Endodermal cell (in vitro differentiated cells): Measurements from ENCODE around the gene ARHGAP26. TPM values are rescaled to one million over a fixed set of nuclear protein-coding genes. Genes with fewer than 3 reads are reported as not detected.

Experiments
- DNase-seq: peaks from one replicate; pipeline ENCODE4 v3.0.0-alpha.2; 2017
- H3K27ac ChIP-seq: 2 replicates; pipeline ENCODE4 v1.5.1; 2013; ENCODE audit warnings: mild to moderate bottlenecking, low read depth, low read length, moderate library complexity
- H3K27me3 ChIP-seq: 2 replicates; pipeline ENCODE4 v1.6.1; 2013; ENCODE audit warnings: mild to moderate bottlenecking, low read length, moderate library complexity; ENCODE audit not compliant: insufficient read depth, control insufficient read depth, poor library complexity, severe bottlenecking
- H3K36me3 ChIP-seq: 2 replicates; pipeline ENCODE4 v1.7.0; 2013; ENCODE audit warnings: mild to moderate bottlenecking, low read length, moderate library complexity; ENCODE audit not compliant: control insufficient read depth, insufficient read depth
- H3K4me1 ChIP-seq: one replicate; pipeline ENCODE4 v1.7.0; 2013; ENCODE audit warnings: low read length; ENCODE audit not compliant: control insufficient read depth, insufficient read depth
- H3K4me3 ChIP-seq: 2 replicates; pipeline ENCODE4 v1.5.1; 2013; ENCODE audit warnings: mild to moderate bottlenecking, low read length, moderate library complexity
- H3K9ac ChIP-seq: 2 replicates; pipeline ENCODE4 v1.6.1; 2013; ENCODE audit warnings: mild to moderate bottlenecking, low read length, moderate library complexity; ENCODE audit not compliant: poor library complexity, severe bottlenecking; ENCODE audit errors: extremely low read depth
- H3K9me3 ChIP-seq: 2 replicates; pipeline ENCODE4 v1.6.1; 2013; ENCODE audit warnings: mild to moderate bottlenecking, low read length, moderate library complexity; ENCODE audit not compliant: control insufficient read depth
- H3K27ac Mint-ChIP-seq: 2 replicates; pipeline ENCODE4 v1.8.0; 2020; ENCODE audit warnings: mixed read lengths
- H3K27me3 Mint-ChIP-seq: 2 replicates; pipeline ENCODE4 v1.8.0; 2021; ENCODE audit warnings: mild to moderate bottlenecking, mixed read lengths; ENCODE audit not compliant: insufficient read depth
- H3K36me3 Mint-ChIP-seq: 2 replicates; pipeline ENCODE4 v1.8.0; 2020; ENCODE audit warnings: low read depth, mixed read lengths
- H3K4me1 Mint-ChIP-seq: 2 replicates; pipeline ENCODE4 v1.8.0; 2020; ENCODE audit warnings: mixed read lengths
- H3K4me3 Mint-ChIP-seq: 2 replicates; pipeline ENCODE4 v1.8.0; 2020; ENCODE audit warnings: mild to moderate bottlenecking, moderate library complexity, mixed read lengths
- H3K9me3 Mint-ChIP-seq: 2 replicates; pipeline ENCODE4 v1.8.0; 2020; ENCODE audit warnings: mild to moderate bottlenecking, mixed read lengths
- CTCF ChIP-seq: fragments of 200-600 bp; sonication (generic); conservative IDR thresholded peaks from 2 replicates; pipeline ENCODE4 v1.5.0; 2021; ENCODE audit warnings: antibody characterized with exemption, mild to moderate bottlenecking
- WGBS, 2 experiments: methylation state at CpG; one replicate each; pipeline versions ENCODE4 v1.1.5 to v1.1.7; 2013; ENCODE audit warnings: missing lambda C conversion rate in 2 of 2, mixed read lengths in 1 of 2; ENCODE audit not compliant: insufficient coverage in 1 of 2, insufficient read length in 1 of 2; 5-methylcytosine and 5-hydroxymethylcytosine counted together
- total RNA-seq, 2 donors: library from RNA; stranded (reverse); fragmentation: NEBNext Ultra II Directional in 1 of 2; extraction: Animal tissue kit (Norgen Biotek cat#: 25700) in 1 of 2; gene quantifications; 2 replicates in 1 of 2; 3 replicates in 1 of 2; pipeline ENCODE4 v1.2.1, GENCODE V29; 2021

The ARHGAP26 gene
- total RNA-seq, 2 donors from 2014 or later: 49.2 to 60.5 TPM

GRCh38 chr5:143008809-143009521, 238.8 kb downstream of the ARHGAP26 start:
- H3K27me3 ChIP-seq: no peaks in the 10 kb centered on the region
- 96 to 100% methylated on average over 2 to 10 of the region's 10 CpGs for WGBS, 2 experiments

GRCh38 chr5:143010351-143010750, 240.2 kb downstream of the ARHGAP26 start:
- peaks cover 26% of the 10 kb centered on the region for H3K4me1 Mint-ChIP-seq
- Histone ChIP-seq H3K4me3 (no peak overlapping the region), H3K27me3 (no peaks in the 10 kb centered on the region), H3K4me1 (peaks cover 29% of the 10 kb centered on the region), H3K9ac (no peak overlapping the region), H3K9me3 (no peaks in the 10 kb centered on the region), H3K36me3 (no peaks in the 10 kb centered on the region), H3K27ac (no peak overlapping the region)
- no peak for TF ChIP-seq CTCF
- no peaks in the 10 kb centered on the region for H3K36me3 Mint-ChIP-seq
- no peak for DNase-seq
- H3K4me3 Mint-ChIP-seq: no peak overlapping the region
- 77 to 100% methylated on average over 1 of the region's 1 CpG for WGBS, 2 experiments
- H3K27me3 Mint-ChIP-seq: no peaks in the 10 kb centered on the region
- no peaks in the 10 kb centered on the region for H3K9me3 Mint-ChIP-seq
- H3K27ac Mint-ChIP-seq: no peak overlapping the region

More at GRCh38 chr5:143008809-143009521, 238.8 kb downstream of the ARHGAP26 start:
- DNase-seq: no peak
- Histone ChIP-seq H3K4me3 (no peak overlapping the region), H3K36me3 (no peaks in the 10 kb centered on the region), H3K9ac (no peak overlapping the region), H3K27ac (no peak overlapping the region), H3K9me3 (no peaks in the 10 kb centered on the region), H3K4me1 (peaks cover 24% of the 10 kb centered on the region)
- TF ChIP-seq CTCF: no peak
- Mint-ChIP-seq H3K9me3 (no peaks in the 10 kb centered on the region), H3K36me3 (no peaks in the 10 kb centered on the region), H3K27ac (no peak overlapping the region), H3K4me1 (peaks cover 12% of the 10 kb centered on the region), H3K27me3 (no peaks in the 10 kb centered on the region), H3K4me3 (no peak overlapping the region)

GRCh38 chr5:143011585-143011984, 241.4 kb downstream of the ARHGAP26 start:
- Histone ChIP-seq H3K9me3 (no peaks in the 10 kb centered on the region), H3K27ac (no peak overlapping the region), H3K4me3 (no peak overlapping the region), H3K36me3 (no peaks in the 10 kb centered on the region), H3K27me3 (no peaks in the 10 kb centered on the region), H3K9ac (no peak overlapping the region), H3K4me1 (peaks cover 29% of the 10 kb centered on the region)
- no peaks in the 10 kb centered on the region for H3K27me3 Mint-ChIP-seq
- TF ChIP-seq CTCF: no peak
- no peak for DNase-seq
- H3K4me3 Mint-ChIP-seq: no peak overlapping the region
- peaks cover 30% of the 10 kb centered on the region for H3K4me1 Mint-ChIP-seq
- H3K9me3 Mint-ChIP-seq: no peaks in the 10 kb centered on the region
- WGBS, 2 experiments: 50 to 83% methylated on average over 1 to 2 of the region's 2 CpGs
- no peaks in the 10 kb centered on the region for H3K36me3 Mint-ChIP-seq
- no peak overlapping the region for H3K27ac Mint-ChIP-seq
